HepG2 (cell line): ENCODE data around the gene PDIA6. TPM values are rescaled to one million over a fixed set of nuclear protein-coding genes. Genes with fewer than 3 reads are reported as not detected.
A peak's percentile ranks its signal among the peaks of the same experiment; 100 is the strongest.

Experiments
- AHR ChIP-seq: IDR thresholded peaks from 2 replicates; pipeline ENCODE4 v1.6.1; 2018; ENCODE audit warnings: missing genetic modification reagents, missing compliant biosample characterization
- ARID3A ChIP-seq: IDR thresholded peaks from 2 replicates; pipeline ENCODE4 v1.6.1; 2012; ENCODE audit warnings: low read depth, low read length, improper control_type of control experiment
- DZIP1 ChIP-seq: sonication (generic); formaldehyde crosslinking; IDR thresholded peaks from 2 replicates; pipeline ENCODE4 v1.5.0; 2020; ENCODE audit warnings: mild to moderate bottlenecking, missing genetic modification reagents
- HMG20A ChIP-seq: IDR thresholded peaks from 2 replicates; pipeline ENCODE4 v1.6.1; 2016; ENCODE audit warnings: borderline replicate concordance
- MTERF4 ChIP-seq: sonication (generic); formaldehyde crosslinking; IDR thresholded peaks from 2 replicates; pipeline ENCODE4 v1.8.0; 2023; ENCODE audit warnings: mild to moderate bottlenecking, missing genetic modification reagents
- MXI1 ChIP-seq: IDR thresholded peaks from 3 replicates; pipeline ENCODE4 v1.6.1; 2012; ENCODE audit warnings: low read depth, low read length, inconsistent platforms, borderline replicate concordance
- PRDM4 ChIP-seq: sonication (generic); formaldehyde crosslinking; IDR thresholded peaks from 2 replicates; pipeline ENCODE4 v1.9.0; 2021; ENCODE audit warnings: missing genetic modification reagents, borderline replicate concordance
- TAF1 ChIP-seq: sonication (generic); formaldehyde crosslinking; IDR thresholded peaks from 2 replicates; pipeline ENCODE4 v1.4.0; 2020; ENCODE audit warnings: missing genetic modification reagents
- TFAP4 ChIP-seq: sonication (generic); IDR thresholded peaks from 2 replicates; pipeline ENCODE4 v1.6.1; 2016; ENCODE audit warnings: low read depth, borderline replicate concordance
- ZBTB2 ChIP-seq: sonication (generic); formaldehyde crosslinking; IDR thresholded peaks from 2 replicates; pipeline ENCODE4 v1.8.0; 2022; ENCODE audit warnings: low read depth, missing genetic modification reagents
- ZBTB25 ChIP-seq: IDR thresholded peaks from 2 replicates; pipeline ENCODE4 v1.6.1; 2018; ENCODE audit warnings: missing genetic modification reagents
- ZFX ChIP-seq: sonication (generic); formaldehyde crosslinking; IDR thresholded peaks from 2 replicates; pipeline ENCODE4 v1.4.0; 2020; ENCODE audit warnings: mild to moderate bottlenecking, low read depth, missing genetic modification reagents, moderate library complexity
- ZNF431 ChIP-seq: sonication (generic); formaldehyde crosslinking; IDR thresholded peaks from 2 replicates; pipeline ENCODE4 v1.9.0; 2022; ENCODE audit warnings: missing genetic modification reagents, low read depth, mild to moderate bottlenecking, borderline replicate concordance
- ZNF432 ChIP-seq: sonication (generic); formaldehyde crosslinking; IDR thresholded peaks from 2 replicates; pipeline ENCODE4 v1.5.0; 2020; ENCODE audit warnings: missing genetic modification reagents, mild to moderate bottlenecking, borderline replicate concordance
- ZNF549 ChIP-seq: sonication (generic); formaldehyde crosslinking; IDR thresholded peaks from 2 replicates; pipeline ENCODE4 v1.5.0; 2020; ENCODE audit warnings: missing genetic modification reagents
- ZNF619 ChIP-seq: sonication (generic); formaldehyde crosslinking; IDR thresholded peaks from 2 replicates; pipeline ENCODE4 v1.4.0; 2020; ENCODE audit warnings: mild to moderate bottlenecking, missing genetic modification reagents
- polyA plus RNA-seq, 8 experiments: library from polyadenylated mRNA; depleted of rRNA in 3 of 8; stranded (reverse) in 7 of 8; unstranded in 1 of 8; fragments of >200 nt; fragmentation: Illumina TruSeq in 4 of 8; extraction: Trizol in 4 of 8; gene quantifications; 2 replicates each; pipeline versions ENCODE4 v1.2.1 to v1.2.3, GENCODE V29; 2011 to 2016; ENCODE audit warnings: low read depth in 4 of 8, missing spikeins in 1 of 8, mixed read lengths in 1 of 8; ENCODE audit not compliant: insufficient read depth in 1 of 8
- total RNA-seq, 5 experiments: library from RNA; depleted of rRNA; stranded (reverse); fragments of >200 nt; fragmentation: Illumina TruSeq; extraction: Trizol; gene quantifications; 2 replicates each; pipeline ENCODE4 v1.2.3, GENCODE V29; 2016; ENCODE audit warnings: low read depth in 1 of 5

Gene PDIA6
- total and polyA plus RNA-seq, 2 of the 13 experiments (the other 11 are each of a cell fraction or from before 2014, with no cell fraction given): 586 to 642 TPM

- TF ChIP-seq DZIP1 (no peak), ZNF431 (CRISPR knock-in tag) (no peak), ZNF619 (peak; percentile 86; the same call in 1 of the 2 replicates), TFAP4 (0 out of 2 replicates have a peak, but pooled peaks have one; percentile 9), HMG20A (no peak), ARID3A (0 out of 2 replicates have a peak, but pooled peaks have one; percentile 20), ZBTB25 (no peak), ZNF549 (CRISPR knock-in tag) (no peak), ZFX (CRISPR knock-in tag) (peak; percentile 32; the same call in 1 of the 2 replicates), AHR (0 out of 2 replicates have a peak, but pooled peaks have one; percentile 33), MTERF4 (CRISPR knock-in tag) (0 out of 2 replicates have a peak, but pooled peaks have one; percentile 39), ZBTB2 (no peak), ZNF432 (CRISPR knock-in tag) (no peak), MXI1 (0 out of 3 replicates have a peak, but pooled peaks have one; percentile 45), PRDM4 (CRISPR knock-in tag) (no peak), TAF1 (CRISPR knock-in tag) (no peak)
Measured at GRCh38 chr2:10832203-10832936, 19.8 kb upstream of the PDIA6 start (continued).
